ENCODE results near the gene TEX13B.
"Not testable (repeated sequence)": the region's sequence is repeated elsewhere in the genome, so short reads cannot be mapped to it uniquely, and the experiment has no call there.

Gene TEX13B

DNA sequence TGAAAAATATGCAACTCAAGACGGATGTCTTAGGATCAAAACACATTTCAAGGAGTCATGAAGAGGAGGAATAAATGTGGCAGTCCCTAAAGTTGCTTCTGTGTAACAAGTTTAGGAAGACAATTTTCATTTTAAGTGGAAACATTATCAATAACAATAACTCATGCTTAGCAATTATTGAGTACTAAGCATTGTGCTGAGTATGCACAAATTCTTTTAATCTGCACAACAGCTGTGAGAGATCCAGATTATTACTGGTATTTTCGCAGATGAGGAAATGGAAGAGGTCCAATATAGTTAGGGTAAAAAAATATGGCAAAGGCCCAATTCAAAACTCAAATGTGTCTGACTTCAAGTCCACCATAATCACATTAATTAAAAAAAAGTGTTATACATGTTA is 2.9 kb upstream of the TEX13B start:
- TF ChIP-seq, protein P1, sequence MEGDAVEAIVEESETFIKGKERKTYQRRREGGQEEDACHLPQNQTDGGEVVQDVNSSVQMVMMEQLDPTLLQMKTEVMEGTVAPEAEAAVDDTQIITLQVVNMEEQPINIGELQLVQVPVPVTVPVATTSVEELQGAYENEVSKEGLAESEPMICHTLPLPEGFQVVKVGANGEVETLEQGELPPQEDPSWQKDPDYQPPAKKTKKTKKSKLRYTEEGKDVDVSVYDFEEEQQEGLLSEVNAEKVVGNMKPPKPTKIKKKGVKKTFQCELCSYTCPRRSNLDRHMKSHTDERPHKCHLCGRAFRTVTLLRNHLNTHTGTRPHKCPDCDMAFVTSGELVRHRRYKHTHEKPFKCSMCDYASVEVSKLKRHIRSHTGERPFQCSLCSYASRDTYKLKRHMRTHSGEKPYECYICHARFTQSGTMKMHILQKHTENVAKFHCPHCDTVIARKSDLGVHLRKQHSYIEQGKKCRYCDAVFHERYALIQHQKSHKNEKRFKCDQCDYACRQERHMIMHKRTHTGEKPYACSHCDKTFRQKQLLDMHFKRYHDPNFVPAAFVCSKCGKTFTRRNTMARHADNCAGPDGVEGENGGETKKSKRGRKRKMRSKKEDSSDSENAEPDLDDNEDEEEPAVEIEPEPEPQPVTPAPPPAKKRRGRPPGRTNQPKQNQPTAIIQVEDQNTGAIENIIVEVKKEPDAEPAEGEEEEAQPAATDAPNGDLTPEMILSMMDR (IDR thresholded peaks at IDR 0.05; ENCODE audit: insufficient read depth, low read depth, low read length, missing control alignments), result no peak
- no peak for DNase-seq (ENCODE audit: low read depth)
- no peak overlapping the region for H3K4me3 ChIP-seq (ENCODE audit: low read depth, low read length)

DNA sequence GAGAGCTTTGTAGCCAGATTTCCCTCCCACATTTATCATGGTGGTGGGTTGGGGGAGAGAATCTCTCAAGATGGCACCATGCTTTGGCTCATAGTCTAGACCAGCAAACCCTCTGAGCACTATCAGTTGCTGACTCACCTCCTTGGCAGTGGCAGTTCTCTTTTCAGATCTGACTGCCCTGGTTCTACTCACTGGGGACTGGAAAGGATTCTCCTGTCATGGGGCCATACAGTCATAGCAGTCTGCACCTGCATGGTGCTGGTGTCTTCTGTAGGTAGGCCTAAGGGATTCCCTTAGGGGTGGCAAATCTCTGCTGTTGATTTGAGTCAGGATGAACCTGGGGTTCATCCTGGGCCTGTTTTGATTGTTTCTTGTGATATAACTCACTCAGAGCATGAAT is 2.6 kb downstream of the TEX13B start:
- TF ChIP-seq, protein P1 (IDR thresholded peaks at IDR 0.05; ENCODE audit: insufficient read depth, low read depth, low read length, missing control alignments), result no peak
- H3K4me3 ChIP-seq (ENCODE audit: low read depth, low read length), result no peak overlapping the region
- peak; percentile 12 for DNase-seq (ENCODE audit: low read depth)

DNA sequence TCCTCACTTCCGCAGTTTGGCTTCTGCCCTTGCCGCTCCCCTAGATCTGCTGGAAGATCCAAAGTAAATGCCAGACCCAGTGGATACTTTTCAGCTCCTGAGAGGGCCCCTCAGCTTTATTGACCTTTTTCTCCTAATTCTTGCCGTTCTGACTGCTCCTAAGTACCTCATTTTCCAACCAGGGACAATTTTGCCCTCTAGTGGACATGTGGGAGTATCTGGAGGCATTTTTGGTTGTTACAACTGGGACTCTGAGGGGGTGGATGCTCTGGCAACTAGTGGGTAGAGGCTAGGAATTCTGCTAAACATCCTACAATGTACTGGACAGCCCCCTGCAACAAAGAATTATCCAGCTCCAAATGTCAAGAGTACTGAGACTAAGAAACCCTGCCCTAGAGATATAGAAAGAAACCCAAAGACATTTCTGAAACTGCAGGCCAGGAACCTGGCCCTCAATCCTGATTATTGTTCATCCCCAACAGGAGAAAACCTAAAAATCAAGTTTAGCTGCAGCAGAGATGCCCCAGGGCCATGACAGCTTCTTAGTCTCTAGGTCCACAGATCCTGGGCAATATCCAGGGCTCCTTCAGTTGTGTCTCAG is 3.4 kb downstream of the TEX13B start:
- peak; percentile 13 for DNase-seq (ENCODE audit: low read depth)
- H3K4me3 ChIP-seq (ENCODE audit: low read depth, low read length), result no peak overlapping the region
- TF ChIP-seq, protein P1 (IDR thresholded peaks at IDR 0.05; ENCODE audit: insufficient read depth, low read depth, low read length, missing control alignments), result peak; percentile 26

DNA sequence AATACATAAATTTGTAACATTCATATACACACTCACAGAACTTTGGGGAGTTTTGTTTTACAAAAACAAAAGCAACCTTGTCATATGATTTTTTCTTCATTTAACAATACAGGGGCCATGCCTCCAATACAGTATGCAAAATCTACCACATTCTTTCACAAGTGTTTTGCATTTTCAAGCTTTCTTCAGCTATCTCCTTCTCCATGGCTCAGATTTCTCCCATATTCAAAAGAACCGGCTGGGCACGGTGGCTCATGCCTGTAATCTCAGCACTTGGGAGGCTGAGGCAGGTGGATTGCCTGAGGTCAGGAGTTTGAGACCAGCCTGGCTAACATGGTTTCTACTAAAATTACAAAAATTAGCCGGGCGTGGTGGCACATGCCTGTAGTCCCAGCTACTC is 4.1 kb downstream of the TEX13B start:
- no peak for DNase-seq (ENCODE audit: low read depth)
- no peak overlapping the region for H3K4me3 ChIP-seq (ENCODE audit: low read depth, low read length)
- TF ChIP-seq, protein P1 (IDR thresholded peaks at IDR 0.05; ENCODE audit: insufficient read depth, low read depth, low read length, missing control alignments), result no peak

DNA sequence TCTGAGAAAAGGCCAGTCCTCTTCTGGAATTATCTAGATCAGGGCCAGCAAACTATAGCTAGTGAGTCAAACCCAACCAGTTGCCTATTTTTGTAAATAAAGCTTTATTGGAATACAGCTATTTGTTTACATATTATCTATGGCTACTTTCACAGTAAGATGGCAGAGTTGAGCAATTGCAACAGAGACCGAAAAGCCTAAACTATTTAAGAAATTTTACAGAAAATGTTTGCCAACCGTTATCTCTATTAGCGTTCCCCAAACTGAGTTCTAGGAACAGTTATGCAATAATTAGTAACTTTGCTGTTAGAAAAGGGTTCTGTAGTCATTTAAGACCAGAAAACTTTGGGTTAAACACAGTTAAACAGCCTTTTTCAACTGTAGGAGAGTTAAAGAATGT is 10.5 kb downstream of the TEX13B start:
- H3K4me3 ChIP-seq (ENCODE audit: low read depth, low read length), result no peak overlapping the region
- no peak for DNase-seq (ENCODE audit: low read depth)
- TF ChIP-seq, protein P1 (IDR thresholded peaks at IDR 0.05; ENCODE audit: insufficient read depth, low read depth, low read length, missing control alignments), result no peak

DNA sequence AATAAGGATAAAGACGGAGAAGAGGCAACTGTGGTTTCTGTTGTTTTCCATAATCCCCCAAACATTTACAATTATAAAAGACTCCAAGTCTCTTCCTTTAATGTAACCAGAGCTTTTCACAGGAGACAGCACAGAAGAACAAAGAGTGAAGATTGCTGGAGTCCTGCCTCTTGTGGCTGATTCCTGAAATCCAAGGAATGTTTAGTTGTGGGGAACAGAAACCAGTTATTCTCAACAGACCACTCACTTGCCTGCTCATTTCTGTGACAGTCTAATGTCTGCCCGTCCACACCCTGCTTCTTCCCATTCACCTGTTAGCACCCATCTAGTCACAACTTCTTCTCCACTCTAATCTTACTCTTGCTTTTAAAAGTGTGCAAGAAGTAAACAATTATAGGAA is 12.1 kb downstream of the TEX13B start:
- TF ChIP-seq, protein P1 (IDR thresholded peaks at IDR 0.05; ENCODE audit: insufficient read depth, low read depth, low read length, missing control alignments), result no peak
- no peak for DNase-seq (ENCODE audit: low read depth)
- H3K4me3 ChIP-seq (ENCODE audit: low read depth, low read length), result no peak overlapping the region

DNA sequence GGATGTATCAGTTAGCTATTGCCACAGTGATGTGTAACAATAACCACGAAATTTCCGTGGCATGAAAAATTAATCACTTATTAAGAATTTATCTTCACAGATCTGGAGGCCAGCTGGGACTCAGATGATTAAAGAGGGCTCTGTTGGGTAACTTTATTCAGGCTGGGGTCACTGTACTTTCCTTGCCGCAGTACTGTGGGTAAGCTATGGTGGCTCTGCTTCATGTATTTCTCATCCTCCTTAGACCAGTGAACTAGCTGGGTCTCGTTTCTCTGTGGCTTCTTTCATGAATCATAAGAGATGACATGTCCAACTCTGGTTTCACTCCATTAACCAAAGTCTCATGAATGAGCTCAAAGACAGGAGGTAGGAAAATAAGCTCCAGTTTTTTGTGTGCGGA is 13.5 kb downstream of the TEX13B start:
- TF ChIP-seq, protein P1 (IDR thresholded peaks at IDR 0.05; ENCODE audit: insufficient read depth, low read depth, low read length, missing control alignments), result no peak
- H3K4me3 ChIP-seq (ENCODE audit: low read depth, low read length), result no peak overlapping the region
- DNase-seq (ENCODE audit: low read depth), result no peak

DNA sequence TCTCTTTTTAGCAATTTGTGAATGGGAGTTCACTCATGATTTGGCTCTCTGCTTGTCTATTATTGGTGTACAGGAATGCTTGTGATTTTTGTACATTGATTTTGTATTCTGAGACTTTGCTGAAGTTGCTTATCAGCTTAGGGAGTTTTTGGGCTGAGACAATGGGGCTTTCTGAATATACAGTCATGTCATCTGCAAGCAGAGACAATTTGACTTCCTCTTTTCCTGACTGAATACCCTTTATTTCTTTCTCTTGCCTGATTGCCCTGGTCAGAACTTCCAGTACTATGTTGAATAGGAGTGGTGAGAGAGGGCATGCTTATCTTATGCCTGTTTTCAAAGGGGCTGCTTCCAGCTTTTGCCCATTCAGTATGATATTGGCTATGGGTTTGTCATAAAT is 26.8 kb downstream of the TEX13B start:
- DNase-seq (ENCODE audit: low read depth), result not testable (repeated sequence)

More for the DNA sequence above, 26.8 kb downstream of the TEX13B start:
- not testable (repeated sequence) for H3K4me3 ChIP-seq (ENCODE audit: low read depth, low read length)

Measured in GM12865 (cell line).